AG09309 (cell line): ENCODE results near the gene ZG16B.

Experiments
- DNase-seq: peaks from one replicate; pipeline ENCODE4 v3.0.0-alpha.2; 2010; ENCODE audit warnings: low read depth
- H3K4me3 ChIP-seq: 2 replicates; pipeline ENCODE4 v1.5.1; 2011; ENCODE audit warnings: mild to moderate bottlenecking, low read depth, low read length, moderate library complexity; ENCODE audit not compliant: control insufficient read depth
- TF ChIP-seq, protein P1 (sequence below): IDR thresholded peaks from 2 replicates; pipeline ENCODE4 v1.5.1; 2011; ENCODE audit warnings: mild to moderate bottlenecking, low read depth, low read length, inconsistent platforms; ENCODE audit not compliant: insufficient read depth, control insufficient read depth; ENCODE audit errors: missing control alignments

Gene ZG16B

GRCh38 chr16:2819179-2819938, 10.7 kb upstream of the ZG16B start:
- H3K4me3 ChIP-seq = no peak overlapping the region
- TF ChIP-seq, protein P1, sequence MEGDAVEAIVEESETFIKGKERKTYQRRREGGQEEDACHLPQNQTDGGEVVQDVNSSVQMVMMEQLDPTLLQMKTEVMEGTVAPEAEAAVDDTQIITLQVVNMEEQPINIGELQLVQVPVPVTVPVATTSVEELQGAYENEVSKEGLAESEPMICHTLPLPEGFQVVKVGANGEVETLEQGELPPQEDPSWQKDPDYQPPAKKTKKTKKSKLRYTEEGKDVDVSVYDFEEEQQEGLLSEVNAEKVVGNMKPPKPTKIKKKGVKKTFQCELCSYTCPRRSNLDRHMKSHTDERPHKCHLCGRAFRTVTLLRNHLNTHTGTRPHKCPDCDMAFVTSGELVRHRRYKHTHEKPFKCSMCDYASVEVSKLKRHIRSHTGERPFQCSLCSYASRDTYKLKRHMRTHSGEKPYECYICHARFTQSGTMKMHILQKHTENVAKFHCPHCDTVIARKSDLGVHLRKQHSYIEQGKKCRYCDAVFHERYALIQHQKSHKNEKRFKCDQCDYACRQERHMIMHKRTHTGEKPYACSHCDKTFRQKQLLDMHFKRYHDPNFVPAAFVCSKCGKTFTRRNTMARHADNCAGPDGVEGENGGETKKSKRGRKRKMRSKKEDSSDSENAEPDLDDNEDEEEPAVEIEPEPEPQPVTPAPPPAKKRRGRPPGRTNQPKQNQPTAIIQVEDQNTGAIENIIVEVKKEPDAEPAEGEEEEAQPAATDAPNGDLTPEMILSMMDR = no peak
- no peak for DNase-seq

DNA sequence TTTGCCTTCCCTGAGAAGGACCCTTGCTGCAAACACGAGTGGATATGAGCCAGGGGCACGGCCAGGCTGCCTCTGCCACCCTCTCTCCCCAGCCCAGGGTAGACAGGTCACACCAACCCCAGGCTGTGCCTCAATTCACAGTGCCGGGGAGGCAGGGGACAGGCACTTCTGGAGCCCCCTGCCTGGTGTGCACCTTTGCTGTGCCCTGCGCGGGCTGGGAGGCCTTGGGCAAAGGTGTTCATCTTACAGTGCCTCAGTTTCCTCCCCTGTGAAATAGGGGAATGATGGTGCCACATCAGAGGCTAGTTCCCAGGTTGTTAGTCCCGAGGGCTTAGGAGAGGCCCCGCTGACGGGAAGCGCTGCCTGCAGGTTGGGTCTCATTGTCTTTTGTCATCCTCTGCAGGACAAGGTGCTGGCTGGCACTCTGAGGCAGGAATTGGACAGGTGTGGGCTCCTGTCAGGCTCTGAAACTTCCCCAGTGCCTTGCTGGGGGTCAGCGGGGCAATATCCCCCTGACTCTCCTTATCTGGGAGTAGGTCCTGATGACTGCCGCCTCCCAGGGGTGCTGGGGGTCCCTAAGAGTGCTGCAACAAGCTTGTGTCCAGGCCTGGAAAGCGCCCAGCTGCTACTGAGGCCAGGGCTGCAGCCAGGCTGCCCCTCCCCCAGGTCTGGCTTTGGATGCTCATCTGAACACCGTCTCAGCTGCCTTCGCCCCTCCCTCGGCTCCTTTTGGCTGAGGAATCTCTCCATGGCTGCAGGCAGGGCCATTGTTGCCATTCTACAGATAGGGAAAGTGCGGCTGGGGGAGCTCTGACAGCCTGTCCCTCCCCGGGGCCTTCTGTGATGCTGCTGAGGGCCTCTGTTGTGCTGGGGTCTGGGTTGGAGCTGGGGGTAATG, 9.9 kb upstream of the ZG16B start:
- no peak for DNase-seq
- no peak overlapping the region for H3K4me3 ChIP-seq
- TF ChIP-seq, protein P1 = no peak

DNA sequence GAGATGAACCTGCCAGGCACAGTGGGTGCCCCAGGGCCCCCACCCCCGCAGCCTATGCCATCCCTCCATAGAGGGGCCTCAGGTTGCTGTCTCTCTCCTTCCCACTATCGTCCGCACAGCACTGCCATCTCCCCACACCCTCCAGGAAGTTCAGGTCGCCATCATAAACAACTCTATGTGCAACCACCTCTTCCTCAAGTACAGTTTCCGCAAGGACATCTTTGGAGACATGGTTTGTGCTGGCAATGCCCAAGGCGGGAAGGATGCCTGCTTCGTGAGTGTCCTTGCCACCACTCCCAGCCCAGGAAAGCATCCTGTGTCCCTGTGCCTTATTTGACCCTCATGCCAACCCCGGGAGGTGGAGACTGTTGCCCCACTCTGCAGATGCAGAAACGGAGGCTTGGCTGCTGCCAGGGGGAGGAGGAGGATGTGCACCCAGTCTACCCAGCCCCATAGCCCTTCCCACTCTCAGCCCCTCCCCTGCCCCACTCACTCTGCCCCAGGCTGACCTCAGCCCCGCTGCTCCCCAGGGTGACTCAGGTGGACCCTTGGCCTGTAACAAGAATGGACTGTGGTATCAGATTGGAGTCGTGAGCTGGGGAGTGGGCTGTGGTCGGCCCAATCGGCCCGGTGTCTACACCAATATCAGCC, 9.1 kb upstream of the ZG16B start:
- no peak for DNase-seq
- TF ChIP-seq, protein P1 = no peak
- no peak overlapping the region for H3K4me3 ChIP-seq

DNA sequence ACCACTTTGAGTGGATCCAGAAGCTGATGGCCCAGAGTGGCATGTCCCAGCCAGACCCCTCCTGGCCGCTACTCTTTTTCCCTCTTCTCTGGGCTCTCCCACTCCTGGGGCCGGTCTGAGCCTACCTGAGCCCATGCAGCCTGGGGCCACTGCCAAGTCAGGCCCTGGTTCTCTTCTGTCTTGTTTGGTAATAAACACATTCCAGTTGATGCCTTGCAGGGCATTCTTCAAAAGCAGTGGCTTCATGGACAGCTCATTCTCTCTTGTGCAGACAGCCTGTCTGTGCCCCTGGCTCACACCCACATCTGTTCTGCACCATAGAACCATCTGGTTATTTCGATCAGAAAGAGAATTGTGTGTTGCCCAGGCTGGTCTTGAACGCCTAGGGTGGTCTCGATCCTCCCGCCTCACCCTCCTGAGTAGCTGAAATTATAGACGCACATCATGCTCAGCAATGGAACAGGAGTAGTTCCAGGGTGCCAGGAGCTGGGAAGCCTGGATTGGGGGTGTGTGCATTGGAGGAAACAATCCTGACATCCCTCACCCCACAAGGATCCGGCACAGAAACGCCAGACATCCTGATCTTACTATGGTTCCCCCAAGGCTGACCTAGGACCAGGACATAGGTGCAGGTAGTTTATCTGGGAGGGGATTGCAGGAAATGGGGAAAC, 8.5 kb upstream of the ZG16B start:
- no peak overlapping the region for H3K4me3 ChIP-seq
- TF ChIP-seq, protein P1 = no peak
- no peak for DNase-seq

DNA sequence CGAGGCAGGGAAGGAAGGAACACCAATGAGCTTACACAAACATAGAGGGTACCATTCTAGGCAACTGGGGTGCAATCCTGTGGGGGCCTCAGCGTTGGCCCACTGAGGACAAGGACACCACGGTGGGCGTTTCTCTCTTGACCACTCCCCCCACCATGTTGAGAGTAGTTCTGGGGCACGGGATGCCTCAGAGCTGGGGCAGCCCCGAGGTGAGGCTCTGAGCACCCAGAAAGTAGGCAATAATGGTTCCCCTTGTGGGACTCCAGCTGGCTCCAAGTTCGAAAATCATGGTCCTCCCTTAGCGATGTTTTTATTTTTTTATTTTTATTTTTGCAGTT, 8.0 kb upstream of the ZG16B start:
- no peak overlapping the region for H3K4me3 ChIP-seq
- no peak for DNase-seq
- TF ChIP-seq, protein P1 = no peak

GRCh38 chr16:2822496-2822895, 7.6 kb upstream of the ZG16B start:
- no peak overlapping the region for H3K4me3 ChIP-seq
- DNase-seq = no peak
- TF ChIP-seq, protein P1 = no peak
